Mammary epithelial cell (primary cell): ENCODE data around the gene FTCDNL1.

Experiments used
- CTCF ChIP-seq, 2 donors: IDR thresholded peaks in 1 of 2; conservative IDR thresholded peaks in 1 of 2; 2 replicates each; pipeline ENCODE4 v1.5.1; 2011 to 2012; ENCODE audit warnings: inconsistent platforms in 2 of 2, low read length in 2 of 2, mild to moderate bottlenecking in 2 of 2, control low read depth in 1 of 2, low read depth in 1 of 2; ENCODE audit not compliant: insufficient read depth in 1 of 2; ENCODE audit errors: extremely low read depth in 1 of 2
- EZH2 ChIP-seq: IDR thresholded peaks from 2 replicates; pipeline ENCODE4 v1.6.1; 2012; ENCODE audit warnings: low read length, inconsistent platforms, borderline replicate concordance

GRCh38 chr2:199848389-199849130 is 2.4 kb downstream of the FTCDNL1 start:
- TF ChIP-seq CTCF (conservative IDR thresholded peaks at IDR 0.05 in 1 of 2, IDR thresholded peaks at IDR 0.05 in 1 of 2; ENCODE audit: extremely low read depth in 1 of 2, insufficient read depth in 1 of 2, low read depth in 1 of 2, low read length in 2 of 2): no peak
- no peak for TF ChIP-seq EZH2
